ENCODE data around the gene SLC7A9.
"Not testable (repeated sequence)": the region's sequence is repeated elsewhere in the genome, so short reads cannot be mapped to it uniquely, and the experiment has no call there.

Gene SLC7A9

GRCh38 chr19:32823747-32824102 is 45.8 kb downstream of the SLC7A9 start:
- DNase-seq: no peak

- no peak for DNase-seq
Observed at GRCh38 chr19:32822916-32823746, 46.4 kb downstream of the SLC7A9 start.

GRCh38 chr19:32819419-32820400 is 49.9 kb downstream of the SLC7A9 start:
- DNase-seq: no peak

- no peak for DNase-seq
Observed at GRCh38 chr19:32818536-32818935, 51.0 kb downstream of the SLC7A9 start.

- DNase-seq: no peak
Observed at GRCh38 chr19:32817569-32818476, 51.7 kb downstream of the SLC7A9 start.

- DNase-seq: no peak
Observed at GRCh38 chr19:32816555-32817099, 52.9 kb downstream of the SLC7A9 start.

- no peak for DNase-seq
Observed at GRCh38 chr19:32814624-32815023, 54.9 kb downstream of the SLC7A9 start.

GRCh38 chr19:32813862-32814425 is 55.6 kb downstream of the SLC7A9 start:
- no peak for DNase-seq

GRCh38 chr19:32812571-32812970 is 57.0 kb downstream of the SLC7A9 start:
- no peak for DNase-seq

GRCh38 chr19:32812036-32812435 is 57.5 kb downstream of the SLC7A9 start:
- no peak for DNase-seq

GRCh38 chr19:32811151-32811550 is 58.4 kb downstream of the SLC7A9 start:
- no peak for DNase-seq

GRCh38 chr19:32810452-32810851 is 59.1 kb downstream of the SLC7A9 start:
- no peak for DNase-seq

GRCh38 chr19:32809754-32810153 is 59.8 kb downstream of the SLC7A9 start:
- no peak for DNase-seq

- no peak for DNase-seq
Observed at GRCh38 chr19:32809254-32809653, 60.3 kb downstream of the SLC7A9 start.

GRCh38 chr19:32808236-32808635 is 61.3 kb downstream of the SLC7A9 start:
- no peak for DNase-seq

GRCh38 chr19:32802840-32803239 is 66.7 kb downstream of the SLC7A9 start:
- no peak for DNase-seq

- no peak for DNase-seq
Observed at GRCh38 chr19:32800754-32801153, 68.8 kb downstream of the SLC7A9 start.

- no peak for DNase-seq
Observed at GRCh38 chr19:32800191-32800590, 69.4 kb downstream of the SLC7A9 start.

GRCh38 chr19:32798201-32798600 is 71.4 kb downstream of the SLC7A9 start:
- DNase-seq: no peak

GRCh38 chr19:32789429-32789828 is 80.1 kb downstream of the SLC7A9 start:
- DNase-seq: no peak

GRCh38 chr19:32787895-32788294 is 81.7 kb downstream of the SLC7A9 start:
- DNase-seq: not testable (repeated sequence)
